HG03442 (cell line): Measurements from ENCODE around the gene ITPRID2.
A peak's percentile ranks its signal among the peaks of the same experiment; 100 is the strongest.

ENCODE experiments used
- ATAC-seq: cut with Tn5 transposase; IDR thresholded peaks from one replicate; pipeline ENCODE4 v1.9.1; 2021; ENCODE audit warnings: mild to moderate bottlenecking, moderate library complexity; ENCODE audit not compliant: unreplicated experiment

Gene ITPRID2

DNA sequence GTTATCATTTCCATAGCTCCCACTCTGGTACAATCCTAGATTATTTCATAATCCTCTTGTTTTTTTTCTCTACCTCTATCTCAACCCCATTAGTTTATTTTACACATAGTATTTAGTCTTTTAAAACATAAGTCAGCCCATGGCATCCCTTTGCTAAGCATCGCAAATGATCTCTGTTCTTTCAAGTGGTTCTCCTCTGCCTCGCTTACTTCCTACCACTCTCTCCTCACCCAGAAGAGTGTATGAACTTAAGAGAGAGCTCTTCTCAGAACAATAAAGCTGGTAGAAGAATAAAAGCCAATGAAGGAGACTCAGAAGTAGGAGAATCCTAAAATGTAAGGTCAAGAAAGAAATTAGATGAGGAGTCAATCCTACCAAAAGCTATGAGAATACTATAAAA lies 12.2 kb upstream of the ITPRID2 start:
- no peak for ATAC-seq

GRCh38 chr2:181882246-181883020 lies 9.1 kb upstream of the ITPRID2 start:
- ATAC-seq, result no peak

- no peak for ATAC-seq
Observed at GRCh38 chr2:181884601-181885000, 6.9 kb upstream of the ITPRID2 start.

DNA sequence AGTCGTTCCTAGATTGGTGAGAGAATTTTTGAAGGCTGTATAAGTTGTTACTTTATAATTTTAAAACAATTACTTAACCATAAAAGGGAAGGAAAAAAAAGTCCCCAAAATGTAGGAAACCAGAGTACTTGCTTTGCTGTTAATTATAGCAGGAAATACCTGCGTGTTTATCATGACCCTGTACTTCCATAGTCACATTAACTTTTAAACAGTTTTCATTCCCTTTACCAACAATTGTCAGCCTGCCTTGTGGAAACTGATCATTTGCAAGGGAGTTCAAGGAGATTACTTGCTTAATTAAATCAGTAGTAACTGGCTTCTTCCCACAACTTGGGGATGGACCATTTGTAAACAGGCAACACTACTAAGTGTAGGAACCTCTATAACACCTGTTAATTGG lies 6.4 kb upstream of the ITPRID2 start:
- ATAC-seq, result no peak

- ATAC-seq, result no peak
Observed at GRCh38 chr2:181886192-181886591, 5.3 kb upstream of the ITPRID2 start.

DNA sequence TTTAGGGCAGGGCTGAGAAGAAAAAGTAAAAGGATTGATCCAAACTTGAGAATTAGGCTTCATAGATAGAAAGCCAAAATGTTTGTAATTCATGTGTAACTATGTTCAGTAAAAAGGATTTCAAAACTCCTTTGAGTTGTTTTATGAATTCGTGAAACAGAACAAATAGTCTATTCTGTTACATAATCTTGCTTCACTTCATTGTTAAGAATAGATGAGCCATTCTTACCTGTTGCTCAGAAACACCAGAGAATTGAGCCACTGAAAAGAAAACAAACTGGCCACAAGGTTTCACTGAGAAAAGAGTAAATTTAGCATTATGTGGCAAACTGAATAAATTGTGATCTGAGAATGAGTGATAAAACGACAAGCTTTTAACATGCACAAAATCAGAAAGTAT lies 4.5 kb upstream of the ITPRID2 start:
- no peak for ATAC-seq

GRCh38 chr2:181889776-181890175 lies 1.8 kb upstream of the ITPRID2 start:
- no peak for ATAC-seq

DNA sequence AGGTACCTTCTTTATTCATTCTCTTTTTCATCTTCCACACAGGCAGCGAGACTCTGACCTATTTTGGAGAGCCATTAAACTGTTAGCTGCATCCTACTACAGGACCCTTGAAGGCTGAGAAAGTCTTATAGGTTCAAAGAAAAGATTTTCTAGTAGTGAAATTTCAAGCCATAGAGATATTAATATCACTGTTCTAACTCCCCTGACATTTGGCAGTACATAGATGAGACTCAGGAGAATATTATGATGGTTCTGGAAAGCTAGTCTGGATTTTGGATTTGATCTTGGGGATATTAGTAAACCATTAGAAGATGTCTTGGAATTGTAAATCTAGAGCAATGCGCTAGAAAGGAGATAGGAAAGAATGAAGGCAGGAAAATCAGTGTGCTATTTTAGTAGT lies 1.3 kb upstream of the ITPRID2 start:
- no peak for ATAC-seq

- ATAC-seq, result peak; percentile 46
Observed at GRCh38 chr2:181891966-181892798, 652 bp downstream of the ITPRID2 start.

- no peak for ATAC-seq
Observed at GRCh38 chr2:181892799-181893435, 1.4 kb downstream of the ITPRID2 start.

DNA sequence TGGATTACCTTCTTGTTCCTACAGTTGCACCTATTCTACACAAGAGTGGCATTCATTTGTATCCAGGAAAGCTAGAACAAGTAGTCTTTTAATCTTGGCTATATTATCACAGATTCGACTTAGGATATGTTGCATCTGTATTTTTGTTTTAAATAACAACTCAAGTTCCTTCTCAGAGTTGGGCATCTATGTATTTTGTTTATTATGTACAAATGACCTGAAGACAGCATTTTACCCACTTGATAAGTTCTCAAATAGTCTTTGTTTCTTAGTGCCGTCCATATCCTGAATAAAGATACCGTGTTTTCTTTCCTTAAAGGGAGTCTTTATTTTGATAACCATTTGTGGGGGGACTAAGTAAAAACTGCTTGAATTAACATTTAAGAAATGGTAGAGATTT lies 2.9 kb downstream of the ITPRID2 start:
- ATAC-seq, result no peak

DNA sequence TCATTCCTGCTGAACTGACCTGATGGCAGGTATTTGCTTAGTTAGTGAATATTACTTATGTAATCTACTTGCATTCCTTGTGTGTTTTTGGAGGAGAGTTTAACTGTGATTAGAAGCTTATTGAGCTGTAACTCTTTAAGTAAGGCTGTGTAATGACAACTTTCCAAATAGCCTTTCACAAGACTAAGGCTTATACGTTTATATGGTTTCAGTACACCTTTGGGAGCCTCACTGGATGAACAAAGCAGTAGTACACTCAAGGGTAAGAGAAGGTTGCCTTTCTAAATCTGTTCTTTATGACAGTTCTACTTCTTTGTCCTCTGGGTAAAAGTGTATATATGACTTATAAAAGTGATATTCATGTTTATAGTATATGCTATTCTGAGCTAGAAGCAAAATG lies 4.3 kb downstream of the ITPRID2 start:
- no peak for ATAC-seq

DNA sequence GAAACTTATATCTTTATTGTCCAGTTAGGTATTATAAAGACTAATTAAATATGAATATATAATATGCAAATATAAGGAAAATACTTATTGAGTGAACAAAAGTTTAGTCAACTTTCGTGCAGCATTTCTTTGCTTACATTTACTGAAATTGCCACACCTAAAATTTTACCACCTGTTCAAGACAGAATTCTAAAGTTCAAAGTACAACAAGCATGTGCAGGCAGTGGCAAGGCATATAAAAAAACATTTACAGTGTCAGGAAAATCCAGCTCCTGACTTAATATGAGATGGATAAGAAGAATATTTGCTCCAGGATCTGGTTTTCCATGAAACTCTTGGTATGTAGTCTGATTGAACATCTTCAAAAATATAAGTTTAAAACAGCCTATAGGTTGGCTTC lies 4.8 kb downstream of the ITPRID2 start:
- ATAC-seq, result no peak

- no peak for ATAC-seq
Observed at GRCh38 chr2:181900007-181900651, 8.6 kb downstream of the ITPRID2 start.

DNA sequence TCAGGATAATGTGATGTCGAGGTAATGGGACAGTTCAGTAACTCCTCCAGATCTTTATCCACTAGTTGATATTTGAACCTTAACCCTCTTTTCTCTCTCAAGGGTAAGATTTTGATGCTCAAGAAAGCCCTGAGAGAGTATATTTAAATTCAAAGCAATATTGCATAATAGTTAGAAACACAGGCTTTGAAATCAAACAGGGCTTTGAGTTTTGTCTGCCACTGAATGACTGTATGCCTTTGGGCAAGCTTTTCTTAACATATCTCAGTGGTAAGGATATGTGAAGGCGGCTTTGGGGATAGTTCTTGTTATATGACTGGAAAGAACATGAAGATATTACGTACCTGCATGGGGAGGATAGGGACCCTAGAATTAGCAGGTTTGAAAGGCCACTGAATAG lies 11.1 kb downstream of the ITPRID2 start:
- no peak for ATAC-seq

DNA sequence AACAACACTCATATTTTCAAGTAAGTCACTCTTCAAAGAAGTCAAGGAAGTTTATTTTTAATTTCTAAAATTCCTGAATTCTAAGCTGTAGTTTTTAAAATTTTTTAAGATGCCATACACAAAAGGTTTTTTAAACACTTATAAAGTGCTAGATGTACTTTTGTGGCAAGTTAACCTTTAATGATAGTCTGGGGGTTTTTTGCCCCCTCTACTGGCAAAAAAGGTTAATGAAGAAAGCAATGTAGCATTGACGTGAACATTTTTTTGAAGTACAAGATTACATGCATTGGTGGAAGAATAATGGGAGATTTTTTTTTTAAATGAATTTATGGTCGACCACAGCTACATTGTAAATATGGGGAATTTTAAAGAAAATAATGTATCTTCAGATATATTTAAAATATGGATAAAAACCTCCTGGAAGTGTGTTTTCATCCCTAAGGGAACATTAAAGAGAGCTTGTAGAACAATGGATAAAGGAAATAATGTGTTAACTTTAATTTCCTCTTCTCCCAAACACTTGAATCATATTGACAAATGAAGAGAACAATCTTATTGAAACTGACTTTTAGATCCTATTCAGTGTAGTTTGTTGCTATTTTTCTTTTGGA lies 12.6 kb downstream of the ITPRID2 start:
- ATAC-seq, result peak; percentile 42

DNA sequence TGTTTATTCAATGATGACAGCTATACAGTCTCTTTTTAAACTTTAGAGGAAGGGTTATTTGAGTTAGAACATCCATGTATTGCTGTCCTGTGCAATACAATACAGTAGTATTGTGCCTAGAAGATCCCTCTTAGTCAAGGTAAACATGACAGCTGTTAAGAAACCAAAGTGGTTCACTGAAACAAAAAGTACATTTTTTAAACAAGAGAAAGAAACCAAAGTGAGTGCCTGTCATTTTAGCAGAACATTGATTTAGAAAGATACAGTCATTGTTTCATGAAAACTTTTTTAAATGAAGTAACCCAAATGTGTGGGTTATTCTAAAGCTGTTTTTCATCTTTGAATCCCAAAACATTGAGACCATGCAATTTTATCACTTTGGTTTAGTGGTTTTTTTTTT lies 15.5 kb downstream of the ITPRID2 start:
- no peak for ATAC-seq

GRCh38 chr2:181907635-181908034 lies 16.1 kb downstream of the ITPRID2 start:
- ATAC-seq, result no peak

DNA sequence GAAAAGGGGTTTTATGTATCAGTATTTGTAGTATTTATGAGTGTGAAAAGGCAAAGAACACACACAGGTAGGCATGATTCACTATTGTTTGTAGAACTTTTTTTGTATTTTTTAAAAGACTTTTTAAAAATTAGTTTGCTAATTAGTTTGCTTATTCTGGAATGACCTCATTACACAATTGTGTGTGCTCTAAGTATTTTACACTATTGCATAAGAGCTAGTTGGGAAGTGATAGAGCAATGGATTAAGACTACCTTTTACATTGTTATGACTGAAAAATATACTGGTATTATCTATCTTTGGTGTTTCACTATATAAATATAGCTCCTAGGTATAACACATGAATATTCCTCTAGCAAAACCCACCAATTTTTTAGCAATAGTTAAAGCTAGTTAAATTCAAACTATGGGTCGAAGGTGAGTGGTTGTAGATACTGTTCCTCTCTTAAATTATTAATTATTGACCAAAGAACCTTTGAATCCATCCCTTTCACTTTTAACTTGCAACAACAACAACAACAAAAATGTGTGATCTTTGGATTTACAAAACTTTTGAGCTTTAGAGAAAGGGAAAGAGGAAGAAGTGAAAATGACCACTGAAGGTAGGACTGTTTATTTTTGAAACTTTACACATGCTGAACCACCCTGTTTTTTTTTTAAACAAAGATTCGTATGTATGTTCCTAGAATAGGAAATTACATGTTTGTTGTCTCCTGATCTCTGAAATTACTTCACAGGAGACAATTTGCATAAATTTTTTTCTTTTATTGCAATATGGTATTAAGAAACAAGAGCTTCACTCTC lies 18.7 kb downstream of the ITPRID2 start:
- no peak for ATAC-seq

- no peak for ATAC-seq
Observed at GRCh38 chr2:181911830-181912229, 20.3 kb downstream of the ITPRID2 start.
